ENCODE measurements around the gene DENND1A. TPM values are rescaled to one million over a fixed set of nuclear protein-coding genes. Genes with fewer than 3 reads are reported as not detected.

Gene DENND1A
- total RNA-seq, 4 donors from 2014 or later: 37.1 to 55.3 (median 50.0) TPM

- H3K4me3 ChIP-seq: no peak overlapping the region
- no peaks in the 10 kb centered on the region for H3K9me3 ChIP-seq
- TF ChIP-seq POLR2A (IDR thresholded peaks at IDR 0.05): no peak
- TF ChIP-seq, protein P1, sequence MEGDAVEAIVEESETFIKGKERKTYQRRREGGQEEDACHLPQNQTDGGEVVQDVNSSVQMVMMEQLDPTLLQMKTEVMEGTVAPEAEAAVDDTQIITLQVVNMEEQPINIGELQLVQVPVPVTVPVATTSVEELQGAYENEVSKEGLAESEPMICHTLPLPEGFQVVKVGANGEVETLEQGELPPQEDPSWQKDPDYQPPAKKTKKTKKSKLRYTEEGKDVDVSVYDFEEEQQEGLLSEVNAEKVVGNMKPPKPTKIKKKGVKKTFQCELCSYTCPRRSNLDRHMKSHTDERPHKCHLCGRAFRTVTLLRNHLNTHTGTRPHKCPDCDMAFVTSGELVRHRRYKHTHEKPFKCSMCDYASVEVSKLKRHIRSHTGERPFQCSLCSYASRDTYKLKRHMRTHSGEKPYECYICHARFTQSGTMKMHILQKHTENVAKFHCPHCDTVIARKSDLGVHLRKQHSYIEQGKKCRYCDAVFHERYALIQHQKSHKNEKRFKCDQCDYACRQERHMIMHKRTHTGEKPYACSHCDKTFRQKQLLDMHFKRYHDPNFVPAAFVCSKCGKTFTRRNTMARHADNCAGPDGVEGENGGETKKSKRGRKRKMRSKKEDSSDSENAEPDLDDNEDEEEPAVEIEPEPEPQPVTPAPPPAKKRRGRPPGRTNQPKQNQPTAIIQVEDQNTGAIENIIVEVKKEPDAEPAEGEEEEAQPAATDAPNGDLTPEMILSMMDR (IDR thresholded peaks at IDR 0.05): no peak
- DNase-seq: no peak
- H3K36me3 ChIP-seq: no peaks in the 10 kb centered on the region
- H3K27ac ChIP-seq: no peak overlapping the region
- H3K27me3 ChIP-seq: no peaks in the 10 kb centered on the region
- H3K4me1 ChIP-seq: peaks cover 0 to 5% (median 0%) of the 10 kb centered on the region in 4 donors
Observed at GRCh38 chr9:123490688-123491087, 439.2 kb downstream of the DENND1A start.

DNA sequence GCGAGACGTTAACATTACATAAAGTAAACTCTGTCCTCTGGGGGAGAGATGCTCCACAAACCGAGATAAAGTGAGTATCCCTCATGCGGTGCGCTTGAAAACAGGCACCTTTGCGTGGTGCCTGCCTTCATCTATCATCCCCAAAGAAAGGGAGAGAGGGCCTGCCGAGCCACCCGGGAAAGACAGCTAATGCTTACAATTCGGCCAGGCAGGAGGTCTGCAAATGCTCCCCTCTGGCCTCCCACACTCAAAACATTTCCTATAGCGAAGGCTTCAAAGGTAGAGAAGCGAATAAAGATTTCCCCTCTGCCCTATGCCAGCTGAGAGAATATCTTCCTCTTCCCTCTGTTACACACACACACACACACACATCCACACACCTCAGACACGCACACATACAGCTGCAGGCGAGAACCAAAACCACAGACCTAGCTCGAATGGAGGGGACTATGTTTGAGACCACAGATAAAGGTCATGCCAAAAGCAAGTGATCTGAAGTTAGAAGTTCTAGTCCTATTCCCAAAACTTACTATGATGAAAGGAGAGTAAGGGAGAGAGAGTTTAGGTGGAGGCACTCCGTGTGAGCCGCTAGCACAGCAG, 441.1 kb downstream of the DENND1A start:
- Histone ChIP-seq H3K27ac (no peak overlapping the region), H3K27me3 (no peaks in the 10 kb centered on the region), H3K4me1 (peaks cover 0 to 18% (median 4%) of the 10 kb centered on the region in 4 donors), H3K36me3 (no peaks in the 10 kb centered on the region), H3K9me3 (no peaks in the 10 kb centered on the region), H3K4me3 (no peak overlapping the region)
- DNase-seq: no peak
- TF ChIP-seq POLR2A (IDR thresholded peaks at IDR 0.05): no peak
- TF ChIP-seq, protein P1 (IDR thresholded peaks at IDR 0.05): no peak

DNA sequence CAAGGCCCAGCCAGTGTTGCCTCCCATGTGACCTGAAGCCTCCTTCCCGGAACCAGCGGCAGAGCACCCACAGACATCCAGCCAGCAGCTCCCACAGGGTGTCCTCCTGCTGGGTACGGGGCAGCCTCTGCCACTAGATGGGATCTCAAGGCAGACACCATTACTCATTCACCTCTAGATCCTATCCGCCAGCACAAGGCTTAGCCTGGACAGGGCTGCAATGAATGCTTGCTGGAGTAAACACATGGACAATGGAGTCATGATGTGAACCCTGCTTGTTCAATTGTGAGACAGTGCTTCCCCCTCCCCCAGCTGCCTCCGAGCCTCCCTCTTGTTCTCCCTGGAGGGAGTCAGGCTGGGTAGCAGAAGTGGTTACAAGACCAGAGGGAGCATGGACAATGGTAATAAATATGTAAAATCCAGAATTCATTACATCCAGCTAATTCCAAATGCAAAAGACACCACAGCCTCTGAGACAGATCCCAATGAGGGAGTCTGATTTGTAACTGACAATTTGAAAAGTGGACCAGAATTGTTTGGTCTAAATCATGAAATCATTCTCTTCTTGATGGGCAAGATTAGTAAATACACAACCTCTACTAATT, 441.9 kb downstream of the DENND1A start:
- Histone ChIP-seq H3K27ac (no peak overlapping the region), H3K9me3 (no peaks in the 10 kb centered on the region), H3K4me3 (no peak overlapping the region), H3K4me1 (peaks cover 0 to 22% (median 4%) of the 10 kb centered on the region in 4 donors), H3K36me3 (no peaks in the 10 kb centered on the region), H3K27me3 (no peaks in the 10 kb centered on the region)
- DNase-seq: no peak
- TF ChIP-seq POLR2A (IDR thresholded peaks at IDR 0.05): no peak
- TF ChIP-seq, protein P1 (IDR thresholded peaks at IDR 0.05): no peak

DNA sequence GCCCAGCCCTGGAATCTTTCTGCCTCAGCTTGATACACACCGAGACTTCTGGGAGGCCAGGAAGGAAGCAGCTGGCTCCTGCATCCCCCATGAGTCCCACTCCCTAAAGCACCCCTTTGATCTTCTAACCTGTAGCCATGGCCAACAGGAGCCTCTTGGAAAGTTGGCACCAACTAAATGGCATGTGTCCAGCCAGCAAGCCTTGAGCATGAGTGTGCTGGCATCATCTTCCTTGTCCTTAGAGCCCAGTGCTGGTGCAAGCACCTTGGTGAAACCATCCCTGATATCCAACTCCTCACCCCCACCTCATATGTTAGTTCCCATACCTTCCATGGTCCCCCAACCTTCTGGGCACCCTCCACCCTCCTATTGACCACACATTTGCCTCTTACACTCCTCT, 443.5 kb downstream of the DENND1A start:
- Histone ChIP-seq H3K4me1 (peaks cover 0 to 34% (median 4%) of the 10 kb centered on the region in 4 donors), H3K27me3 (no peaks in the 10 kb centered on the region), H3K27ac (no peak overlapping the region), H3K36me3 (no peaks in the 10 kb centered on the region), H3K4me3 (no peak overlapping the region), H3K9me3 (no peaks in the 10 kb centered on the region)
- DNase-seq: no peak
- TF ChIP-seq POLR2A (IDR thresholded peaks at IDR 0.05): no peak
- TF ChIP-seq, protein P1 (IDR thresholded peaks at IDR 0.05): no peak

DNA sequence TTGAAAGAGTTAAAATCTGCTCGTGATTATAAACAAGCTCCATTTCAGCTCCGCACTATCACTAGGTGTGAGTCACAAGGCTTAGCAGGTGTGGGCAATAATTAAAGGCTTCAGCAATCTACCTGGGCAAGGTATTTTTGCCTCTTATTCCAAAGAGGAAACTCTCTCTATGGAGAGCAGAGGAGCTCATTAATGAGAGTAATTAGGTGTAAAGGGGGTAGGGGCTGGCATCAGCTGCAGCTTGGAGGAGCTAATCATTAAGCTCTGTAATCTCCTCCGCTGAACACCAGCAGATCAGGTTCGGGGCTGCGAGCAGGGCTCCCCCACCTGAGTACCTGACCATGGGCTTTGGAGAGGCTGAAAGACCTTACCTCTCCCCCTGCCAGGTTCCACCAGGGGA, 444.7 kb downstream of the DENND1A start:
- H3K4me3 ChIP-seq: peak overlapping the region in 2 of 4 donors; percentile 0 to 2
- peak overlapping the region in 3 of 4 donors; percentile 18 to 82 (median 63) for H3K27ac ChIP-seq
- H3K27me3 ChIP-seq: no peaks in the 10 kb centered on the region

More for the DNA sequence above, 444.7 kb downstream of the DENND1A start:
- Histone ChIP-seq H3K36me3 (no peaks in the 10 kb centered on the region), H3K9me3 (no peaks in the 10 kb centered on the region), H3K4me1 (peaks cover 0 to 34% (median 4%) of the 10 kb centered on the region in 4 donors)
- peak in 1 of 3 donors; percentile 53 for DNase-seq
- TF ChIP-seq, protein P1 (IDR thresholded peaks at IDR 0.05): no peak
- TF ChIP-seq POLR2A (IDR thresholded peaks at IDR 0.05): no peak
